ENCODE measurements around the gene SKAP1. TPM values are rescaled to one million over a fixed set of nuclear protein-coding genes. Genes with fewer than 3 reads are reported as not detected.

SKAP1 gene
- total and polyA plus RNA-seq, 2 of the 13 experiments (the other 11 are each of a cell fraction or from before 2014, with no cell fraction given), result 0.21 TPM; not detected in 1

DNA sequence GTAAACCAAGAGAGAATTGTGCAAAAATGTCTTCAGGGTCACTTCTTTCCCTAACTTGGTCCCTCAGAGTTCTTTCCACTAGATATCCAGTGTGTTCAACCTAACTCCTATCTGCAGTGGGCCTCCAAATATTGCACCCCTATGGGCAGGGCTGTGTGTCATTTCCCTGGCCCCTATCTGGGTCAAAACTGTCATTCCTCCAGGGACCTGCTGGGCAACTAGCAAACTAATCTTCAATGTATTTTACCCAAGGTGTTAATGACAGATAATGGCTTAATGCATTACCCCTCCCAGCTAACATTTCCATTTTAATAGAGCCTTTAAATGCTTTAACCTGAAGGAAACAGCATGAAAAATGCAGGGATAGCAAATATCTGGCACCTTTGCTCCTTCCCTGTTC is 25.8 kb upstream of the SKAP1 start (continued):
- TF ChIP-seq, protein P1, sequence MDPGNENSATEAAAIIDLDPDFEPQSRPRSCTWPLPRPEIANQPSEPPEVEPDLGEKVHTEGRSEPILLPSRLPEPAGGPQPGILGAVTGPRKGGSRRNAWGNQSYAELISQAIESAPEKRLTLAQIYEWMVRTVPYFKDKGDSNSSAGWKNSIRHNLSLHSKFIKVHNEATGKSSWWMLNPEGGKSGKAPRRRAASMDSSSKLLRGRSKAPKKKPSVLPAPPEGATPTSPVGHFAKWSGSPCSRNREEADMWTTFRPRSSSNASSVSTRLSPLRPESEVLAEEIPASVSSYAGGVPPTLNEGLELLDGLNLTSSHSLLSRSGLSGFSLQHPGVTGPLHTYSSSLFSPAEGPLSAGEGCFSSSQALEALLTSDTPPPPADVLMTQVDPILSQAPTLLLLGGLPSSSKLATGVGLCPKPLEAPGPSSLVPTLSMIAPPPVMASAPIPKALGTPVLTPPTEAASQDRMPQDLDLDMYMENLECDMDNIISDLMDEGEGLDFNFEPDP (CRISPR knock-in tag; conservative IDR thresholded peaks at IDR 0.05), result no peak
- TF ChIP-seq, protein P2, sequence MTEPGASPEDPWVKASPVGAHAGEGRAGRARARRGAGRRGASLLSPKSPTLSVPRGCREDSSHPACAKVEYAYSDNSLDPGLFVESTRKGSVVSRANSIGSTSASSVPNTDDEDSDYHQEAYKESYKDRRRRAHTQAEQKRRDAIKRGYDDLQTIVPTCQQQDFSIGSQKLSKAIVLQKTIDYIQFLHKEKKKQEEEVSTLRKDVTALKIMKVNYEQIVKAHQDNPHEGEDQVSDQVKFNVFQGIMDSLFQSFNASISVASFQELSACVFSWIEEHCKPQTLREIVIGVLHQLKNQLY (CRISPR knock-in tag; IDR thresholded peaks at IDR 0.05), result no peak
- TF ChIP-seq ZNF891 (CRISPR knock-in tag; IDR thresholded peaks at IDR 0.05), result no peak

DNA sequence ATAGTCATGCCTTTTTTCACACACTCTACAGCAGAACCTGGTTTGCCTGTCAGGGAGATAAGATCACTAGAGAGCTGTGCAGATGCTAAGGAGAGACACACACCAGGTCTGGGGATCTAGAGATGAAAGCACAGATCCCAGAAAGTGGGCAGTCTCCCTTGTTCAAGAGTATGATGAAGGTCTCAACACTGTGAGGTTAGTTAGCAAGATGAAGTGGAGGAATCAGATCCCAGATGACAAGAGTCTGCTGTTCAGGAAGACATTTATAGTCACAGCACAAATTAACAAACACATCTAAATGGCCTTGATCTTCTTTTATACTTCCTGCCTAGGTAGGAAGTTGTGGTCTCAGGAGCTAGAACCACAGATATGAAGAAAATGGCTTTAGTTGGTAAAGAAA is 23.4 kb upstream of the SKAP1 start:
- Histone ChIP-seq H3K36me3 (replicated peaks in 1 of 2; ENCODE audit: control insufficient read depth in 1 of 2, insufficient read depth in 2 of 2, low read length in 2 of 2) (no peaks in the 10 kb centered on the region), H3K9ac (ENCODE audit: insufficient read depth, low read depth, low read length) (no peak overlapping the region), H2AFZ (ENCODE audit: low read length) (no peak overlapping the region), H3K4me2 (ENCODE audit: low read depth, low read length) (no peak overlapping the region), H3K9me3 (ENCODE audit: low read length) (no peaks in the 10 kb centered on the region), H4K20me1 (ENCODE audit: insufficient read depth, low read length) (no peaks in the 10 kb centered on the region), H3K4me1 (ENCODE audit: insufficient read depth, low read length) (no peaks in the 10 kb centered on the region), H3K27ac (ENCODE audit: extremely low read length, insufficient read depth, low read length) (no peak overlapping the region), H3K4me3 (replicated peaks in 1 of 3; ENCODE audit: insufficient read depth in 1 of 3, low read depth in 2 of 3, low read length in 3 of 3) (no peak overlapping the region), H3K79me2 (ENCODE audit: insufficient read depth, low read length) (no peaks in the 10 kb centered on the region), H3K27me3 (ENCODE audit: control insufficient read depth in 1 of 2, insufficient read depth in 2 of 2, low read length in 2 of 2) (peaks cover 1 to 21% of the 10 kb centered on the region in 2 experiments; a peak in 2 of 5 replicates)
- no peak for DNase-seq (ENCODE audit: low spot score)
- no TSS peak for BruUV-seq (replicated peaks)
- intact Hi-C loops (cut with micrococcal nuclease; ENCODE audit: unreplicated experiment) (loop anchor here (10.0 kb wide), 2 partner anchors 99 to 429 kb away; no protein-coding TSS in a partner anchor), in situ Hi-C loops (cut with HindIII; ENCODE audit: extremely low pct_ligation_motif_present, low pct_unique_long_range_greater_than_20kb) (no loop called here)
- ChIA-PET POLR2A (no interaction called here), CTCF (ENCODE audit: low intra/inter-chr PET ratio, low total read pairs) (no interaction called here)
- no peak for ATAC-seq
- TF ChIP-seq CEBPG (CRISPR knock-in tag; IDR thresholded peaks at IDR 0.05), result no peak
- no peak for TF ChIP-seq ZNF7 (CRISPR knock-in tag; IDR thresholded peaks at IDR 0.05)
- TF ChIP-seq MAFF (IDR thresholded peaks at IDR 0.05; ENCODE audit: low read depth, low read length), result no peak
- TF ChIP-seq TBX3 (IDR thresholded peaks at IDR 0.05; ENCODE audit: borderline replicate concordance), result no peak
- TF ChIP-seq, protein P3, sequence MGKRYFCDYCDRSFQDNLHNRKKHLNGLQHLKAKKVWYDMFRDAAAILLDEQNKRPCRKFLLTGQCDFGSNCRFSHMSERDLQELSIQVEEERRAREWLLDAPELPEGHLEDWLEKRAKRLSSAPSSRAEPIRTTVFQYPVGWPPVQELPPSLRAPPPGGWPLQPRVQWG (CRISPR knock-in tag; IDR thresholded peaks at IDR 0.05; ENCODE audit: borderline replicate concordance, low read depth), result no peak
- TF ChIP-seq, protein P4, sequence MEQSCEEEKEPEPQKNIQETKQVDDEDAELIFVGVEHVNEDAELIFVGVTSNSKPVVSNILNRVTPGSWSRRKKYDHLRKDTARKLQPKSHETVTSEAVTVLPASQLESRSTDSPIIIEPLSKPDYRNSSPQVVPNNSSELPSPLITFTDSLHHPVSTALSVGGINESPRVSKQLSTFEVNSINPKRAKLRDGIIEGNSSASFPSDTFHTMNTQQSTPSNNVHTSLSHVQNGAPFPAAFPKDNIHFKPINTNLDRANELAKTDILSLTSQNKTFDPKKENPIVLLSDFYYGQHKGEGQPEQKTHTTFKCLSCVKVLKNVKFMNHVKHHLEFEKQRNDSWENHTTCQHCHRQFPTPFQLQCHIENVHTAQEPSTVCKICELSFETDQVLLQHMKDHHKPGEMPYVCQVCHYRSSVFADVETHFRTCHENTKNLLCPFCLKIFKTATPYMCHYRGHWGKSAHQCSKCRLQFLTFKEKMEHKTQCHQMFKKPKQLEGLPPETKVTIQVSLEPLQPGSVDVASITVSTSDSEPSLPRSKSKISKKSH (CRISPR knock-in tag; IDR thresholded peaks at IDR 0.05; ENCODE audit: borderline replicate concordance), result no peak
- TF ChIP-seq ZKSCAN1 (IDR thresholded peaks at IDR 0.05; ENCODE audit: low read length), result no peak
- TF ChIP-seq, protein P5, sequence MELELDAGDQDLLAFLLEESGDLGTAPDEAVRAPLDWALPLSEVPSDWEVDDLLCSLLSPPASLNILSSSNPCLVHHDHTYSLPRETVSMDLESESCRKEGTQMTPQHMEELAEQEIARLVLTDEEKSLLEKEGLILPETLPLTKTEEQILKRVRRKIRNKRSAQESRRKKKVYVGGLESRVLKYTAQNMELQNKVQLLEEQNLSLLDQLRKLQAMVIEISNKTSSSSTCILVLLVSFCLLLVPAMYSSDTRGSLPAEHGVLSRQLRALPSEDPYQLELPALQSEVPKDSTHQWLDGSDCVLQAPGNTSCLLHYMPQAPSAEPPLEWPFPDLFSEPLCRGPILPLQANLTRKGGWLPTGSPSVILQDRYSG (CRISPR knock-in tag; IDR thresholded peaks at IDR 0.05), result no peak
- no peak for TF ChIP-seq FOXP1 (IDR thresholded peaks at IDR 0.05)
- TF ChIP-seq FOXP1 (CRISPR knock-in tag; IDR thresholded peaks at IDR 0.05), result no peak
- no peak for TF ChIP-seq MTA1 (CRISPR knock-in tag; IDR thresholded peaks at IDR 0.05; ENCODE audit: borderline replicate concordance)
- TF ChIP-seq, protein P6, sequence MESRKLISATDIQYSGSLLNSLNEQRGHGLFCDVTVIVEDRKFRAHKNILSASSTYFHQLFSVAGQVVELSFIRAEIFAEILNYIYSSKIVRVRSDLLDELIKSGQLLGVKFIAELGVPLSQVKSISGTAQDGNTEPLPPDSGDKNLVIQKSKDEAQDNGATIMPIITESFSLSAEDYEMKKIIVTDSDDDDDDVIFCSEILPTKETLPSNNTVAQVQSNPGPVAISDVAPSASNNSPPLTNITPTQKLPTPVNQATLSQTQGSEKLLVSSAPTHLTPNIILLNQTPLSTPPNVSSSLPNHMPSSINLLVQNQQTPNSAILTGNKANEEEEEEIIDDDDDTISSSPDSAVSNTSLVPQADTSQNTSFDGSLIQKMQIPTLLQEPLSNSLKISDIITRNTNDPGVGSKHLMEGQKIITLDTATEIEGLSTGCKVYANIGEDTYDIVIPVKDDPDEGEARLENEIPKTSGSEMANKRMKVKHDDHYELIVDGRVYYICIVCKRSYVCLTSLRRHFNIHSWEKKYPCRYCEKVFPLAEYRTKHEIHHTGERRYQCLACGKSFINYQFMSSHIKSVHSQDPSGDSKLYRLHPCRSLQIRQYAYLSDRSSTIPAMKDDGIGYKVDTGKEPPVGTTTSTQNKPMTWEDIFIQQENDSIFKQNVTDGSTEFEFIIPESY (CRISPR knock-in tag; IDR thresholded peaks at IDR 0.05), result no peak
- TF ChIP-seq XBP1 (CRISPR knock-in tag; IDR thresholded peaks at IDR 0.05), result no peak
- no peak for FAIRE-seq

All from HepG2 (cell line).